ENCODE measurements around the gene CCN5.
"Not testable (repeated sequence)": the region's sequence is repeated elsewhere in the genome, so short reads cannot be mapped to it uniquely, and the experiment has no call there.

The CCN5 gene

DNA sequence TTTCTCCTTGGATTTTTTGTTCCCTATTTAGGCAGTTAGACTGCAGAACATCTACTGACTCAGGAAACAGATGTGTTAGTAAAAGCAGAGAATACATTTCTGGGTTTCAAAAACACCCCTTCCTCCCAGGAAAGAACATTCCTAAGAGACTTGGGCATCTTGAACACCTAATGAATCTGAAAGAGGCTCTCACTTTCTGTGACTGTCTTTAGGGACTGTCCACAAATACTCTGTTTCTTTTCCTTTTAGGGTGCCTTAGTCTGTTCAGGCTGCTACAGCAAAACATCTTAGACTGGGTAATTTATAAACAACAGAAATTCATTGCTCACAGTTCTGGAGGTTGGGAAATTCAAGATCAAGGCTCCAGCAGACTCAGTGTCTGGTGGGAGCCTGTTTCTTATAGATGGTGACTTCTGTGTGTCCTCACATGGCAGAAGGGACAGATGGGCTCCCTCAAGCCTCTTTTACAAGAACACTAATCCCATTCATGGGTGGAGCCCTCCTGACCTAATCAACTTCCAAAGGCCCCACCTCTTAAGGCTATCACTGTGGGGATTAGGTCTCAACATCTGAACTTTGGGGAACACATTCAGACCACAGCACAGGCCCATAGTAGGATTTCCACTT lies 19.4 kb upstream of the CCN5 start:
- Histone ChIP-seq H3K36me3 (ENCODE audit: insufficient read depth, low read length) (no peaks in the 10 kb centered on the region), H3K4me1 (ENCODE audit: control insufficient read depth, insufficient read depth, low read length, unreplicated experiment) (peaks cover 39% of the 10 kb centered on the region), H3K27me3 (ENCODE audit: insufficient read depth, low read length) (no peaks in the 10 kb centered on the region), H3K4me3 (ENCODE audit: low read depth, low read length) (no peak overlapping the region), H3K79me2 (ENCODE audit: control insufficient read depth, insufficient read depth, low read length, unreplicated experiment) (no peaks in the 10 kb centered on the region), H3K27ac (ENCODE audit: low read depth, low read length) (peak overlapping the region; percentile 25; the same call in 1 of the 2 replicates), H2AFZ (ENCODE audit: low read length, unreplicated experiment) (no peak overlapping the region)

DNA sequence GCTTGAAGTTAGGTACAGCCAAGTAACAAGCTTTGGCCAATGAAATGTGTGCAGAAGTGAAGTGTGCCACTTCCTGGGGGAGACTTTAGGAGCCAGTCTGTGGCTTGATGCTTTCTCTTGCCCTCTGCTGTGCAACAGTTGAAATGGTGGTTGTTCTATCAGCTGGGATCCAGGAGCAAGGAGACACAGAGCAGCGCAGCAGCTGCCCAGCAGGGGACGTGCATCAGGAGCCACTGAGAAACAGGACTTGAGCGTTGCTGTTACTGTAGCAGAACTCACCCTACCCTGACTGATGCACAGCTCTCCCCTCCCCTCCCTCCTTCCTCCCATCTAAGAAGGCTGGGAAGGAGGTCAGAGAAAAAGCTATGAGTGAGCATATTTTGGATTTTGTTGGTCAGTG lies 18.9 kb upstream of the CCN5 start:
- Histone ChIP-seq H3K4me3 (ENCODE audit: low read depth, low read length) (no peak overlapping the region), H3K4me1 (ENCODE audit: control insufficient read depth, insufficient read depth, low read length, unreplicated experiment) (peaks cover 44% of the 10 kb centered on the region), H2AFZ (ENCODE audit: low read length, unreplicated experiment) (no peak overlapping the region), H3K27ac (ENCODE audit: low read depth, low read length) (0 out of 2 replicates have a peak overlapping the region, but pooled peaks have one; percentile 25), H3K36me3 (ENCODE audit: insufficient read depth, low read length) (no peaks in the 10 kb centered on the region), H3K79me2 (ENCODE audit: control insufficient read depth, insufficient read depth, low read length, unreplicated experiment) (no peaks in the 10 kb centered on the region), H3K27me3 (ENCODE audit: insufficient read depth, low read length) (no peaks in the 10 kb centered on the region)

GRCh38 chr20:44697041-44697440 lies 18.1 kb upstream of the CCN5 start:
- not testable (repeated sequence) for H3K27ac ChIP-seq (ENCODE audit: low read depth, low read length); H3K27me3 ChIP-seq (ENCODE audit: insufficient read depth, low read length); H2AFZ ChIP-seq (ENCODE audit: low read length, unreplicated experiment)

GRCh38 chr20:44698351-44698750 lies 16.8 kb upstream of the CCN5 start:
- Histone ChIP-seq H3K79me2 (ENCODE audit: control insufficient read depth, insufficient read depth, low read length, unreplicated experiment) (no peaks in the 10 kb centered on the region), H3K27ac (ENCODE audit: low read depth, low read length) (no peak overlapping the region), H3K36me3 (ENCODE audit: insufficient read depth, low read length) (no peaks in the 10 kb centered on the region), H3K27me3 (ENCODE audit: insufficient read depth, low read length) (no peaks in the 10 kb centered on the region), H3K4me3 (ENCODE audit: low read depth, low read length) (no peak overlapping the region), H3K4me1 (ENCODE audit: control insufficient read depth, insufficient read depth, low read length, unreplicated experiment) (peaks cover 50% of the 10 kb centered on the region), H2AFZ (ENCODE audit: low read length, unreplicated experiment) (no peak overlapping the region)

More at GRCh38 chr20:44697041-44697440, 18.1 kb upstream of the CCN5 start:
- H3K4me3 ChIP-seq (ENCODE audit: low read depth, low read length); H3K36me3 ChIP-seq (ENCODE audit: insufficient read depth, low read length); H3K79me2 ChIP-seq (ENCODE audit: control insufficient read depth, insufficient read depth, low read length, unreplicated experiment): not testable (repeated sequence)
- H3K4me1 ChIP-seq (ENCODE audit: control insufficient read depth, insufficient read depth, low read length, unreplicated experiment), result peaks cover 50% of the 10 kb centered on the region

DNA sequence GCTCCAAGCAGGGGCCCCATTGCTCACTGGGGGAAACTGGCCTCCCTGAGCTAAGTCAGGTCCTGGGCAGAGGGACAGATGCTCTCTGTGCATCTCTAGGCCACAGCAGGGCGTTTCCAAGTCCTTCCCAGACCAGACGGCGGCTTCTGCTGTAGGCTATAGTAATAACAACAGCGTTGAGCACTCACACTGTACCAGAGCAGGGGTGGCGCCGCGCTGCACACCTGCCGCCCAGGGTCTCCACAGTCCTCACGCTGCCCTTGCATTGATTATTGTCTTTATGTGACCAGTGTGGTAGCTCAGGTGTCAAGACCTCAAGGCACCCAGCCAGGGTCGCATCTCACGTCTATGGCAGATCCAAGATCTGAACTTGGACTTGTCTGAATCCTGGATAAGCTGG lies 14.9 kb upstream of the CCN5 start:
- Histone ChIP-seq H3K4me1 (ENCODE audit: control insufficient read depth, insufficient read depth, low read length, unreplicated experiment) (peaks cover 52% of the 10 kb centered on the region), H2AFZ (ENCODE audit: low read length, unreplicated experiment) (no peak overlapping the region), H3K79me2 (ENCODE audit: control insufficient read depth, insufficient read depth, low read length, unreplicated experiment) (no peaks in the 10 kb centered on the region)

GRCh38 chr20:44701118-44701857 lies 13.9 kb upstream of the CCN5 start:
- no peak overlapping the region for H3K4me3 ChIP-seq (ENCODE audit: low read depth, low read length)
- no peaks in the 10 kb centered on the region for H3K36me3 ChIP-seq (ENCODE audit: insufficient read depth, low read length)
- H3K4me1 ChIP-seq (ENCODE audit: control insufficient read depth, insufficient read depth, low read length, unreplicated experiment), result peaks cover 49% of the 10 kb centered on the region
- H3K27ac ChIP-seq (ENCODE audit: low read depth, low read length), result no peak overlapping the region
- no peaks in the 10 kb centered on the region for H3K79me2 ChIP-seq (ENCODE audit: control insufficient read depth, insufficient read depth, low read length, unreplicated experiment)
- no peak overlapping the region for H2AFZ ChIP-seq (ENCODE audit: low read length, unreplicated experiment)
- no peaks in the 10 kb centered on the region for H3K27me3 ChIP-seq (ENCODE audit: insufficient read depth, low read length)

More for the DNA sequence above, 14.9 kb upstream of the CCN5 start:
- Histone ChIP-seq H3K4me3 (ENCODE audit: low read depth, low read length) (no peak overlapping the region), H3K27me3 (ENCODE audit: insufficient read depth, low read length) (no peaks in the 10 kb centered on the region), H3K36me3 (ENCODE audit: insufficient read depth, low read length) (no peaks in the 10 kb centered on the region), H3K27ac (ENCODE audit: low read depth, low read length) (no peak overlapping the region)

DNA sequence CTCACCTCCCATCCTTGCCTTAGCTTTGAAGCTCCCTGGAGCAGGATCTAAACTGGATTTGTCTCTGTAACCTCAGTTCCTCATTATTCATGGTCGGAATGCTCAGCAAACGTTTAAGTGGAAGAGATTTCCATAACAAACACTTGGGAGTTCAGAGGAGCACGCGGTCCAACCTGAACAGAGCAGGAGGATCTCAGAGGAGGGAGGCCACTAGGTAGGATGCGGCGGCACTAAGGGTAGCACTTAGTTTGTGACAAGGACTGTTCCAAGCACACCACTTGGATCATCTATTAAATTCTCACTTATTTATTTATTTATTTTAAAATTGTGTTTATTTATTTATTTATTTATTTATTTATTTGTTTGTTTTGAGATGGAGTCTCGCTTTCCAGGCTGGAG lies 13.3 kb upstream of the CCN5 start:
- Histone ChIP-seq H2AFZ (ENCODE audit: low read length, unreplicated experiment) (no peak overlapping the region), H3K4me3 (ENCODE audit: low read depth, low read length) (no peak overlapping the region), H3K4me1 (ENCODE audit: control insufficient read depth, insufficient read depth, low read length, unreplicated experiment) (peaks cover 54% of the 10 kb centered on the region), H3K27ac (ENCODE audit: low read depth, low read length) (no peak overlapping the region), H3K27me3 (ENCODE audit: insufficient read depth, low read length) (no peaks in the 10 kb centered on the region), H3K79me2 (ENCODE audit: control insufficient read depth, insufficient read depth, low read length, unreplicated experiment) (no peaks in the 10 kb centered on the region), H3K36me3 (ENCODE audit: insufficient read depth, low read length) (no peaks in the 10 kb centered on the region)

- Histone ChIP-seq H2AFZ (ENCODE audit: low read length, unreplicated experiment) (no peak overlapping the region), H3K4me1 (ENCODE audit: control insufficient read depth, insufficient read depth, low read length, unreplicated experiment) (peaks cover 57% of the 10 kb centered on the region), H3K4me3 (ENCODE audit: low read depth, low read length) (no peak overlapping the region), H3K27ac (ENCODE audit: low read depth, low read length) (peak overlapping the region; percentile 66), H3K36me3 (ENCODE audit: insufficient read depth, low read length) (no peaks in the 10 kb centered on the region), H3K79me2 (ENCODE audit: control insufficient read depth, insufficient read depth, low read length, unreplicated experiment) (no peaks in the 10 kb centered on the region), H3K27me3 (ENCODE audit: insufficient read depth, low read length) (no peaks in the 10 kb centered on the region)
Measured at GRCh38 chr20:44702776-44703175, 12.4 kb upstream of the CCN5 start.

- peak overlapping the region; percentile 66 for H3K27ac ChIP-seq (ENCODE audit: low read depth, low read length)
- H3K4me1 ChIP-seq (ENCODE audit: control insufficient read depth, insufficient read depth, low read length, unreplicated experiment), result peaks cover 57% of the 10 kb centered on the region
- no peak overlapping the region for H2AFZ ChIP-seq (ENCODE audit: low read length, unreplicated experiment)
- H3K27me3 ChIP-seq (ENCODE audit: insufficient read depth, low read length), result no peaks in the 10 kb centered on the region
- H3K79me2 ChIP-seq (ENCODE audit: control insufficient read depth, insufficient read depth, low read length, unreplicated experiment), result no peaks in the 10 kb centered on the region
- no peak overlapping the region for H3K4me3 ChIP-seq (ENCODE audit: low read depth, low read length)
- H3K36me3 ChIP-seq (ENCODE audit: insufficient read depth, low read length), result no peaks in the 10 kb centered on the region
Measured at GRCh38 chr20:44703183-44703925, 11.8 kb upstream of the CCN5 start.

DNA sequence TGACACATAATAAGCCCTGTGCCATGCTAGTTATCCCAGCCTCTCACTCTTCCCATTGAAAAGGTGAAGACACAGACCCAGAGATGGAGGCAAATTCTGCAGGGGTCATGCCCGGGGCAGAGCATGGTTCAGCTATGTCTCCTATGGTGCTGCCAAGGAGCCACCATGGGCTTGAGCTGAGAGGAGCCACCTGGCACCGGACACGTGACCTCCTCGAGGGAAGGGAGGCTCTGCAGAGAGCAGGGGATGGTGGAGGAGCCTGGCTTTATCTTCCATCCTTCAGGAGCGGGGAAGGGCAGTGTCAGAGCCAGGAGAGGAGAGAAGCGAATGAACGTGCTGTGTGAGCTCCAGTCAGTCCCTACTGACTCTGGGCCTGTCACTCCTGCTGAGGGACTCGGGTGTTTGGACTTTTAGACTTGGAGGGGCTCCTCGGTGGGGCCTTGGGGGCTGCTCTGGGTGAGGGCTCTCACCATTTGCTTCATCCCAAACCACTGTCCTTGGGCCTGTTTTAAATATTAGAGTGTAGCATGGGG lies 11.1 kb upstream of the CCN5 start:
- peak overlapping the region; percentile 31 for H2AFZ ChIP-seq (ENCODE audit: low read length, unreplicated experiment)
- H3K4me1 ChIP-seq (ENCODE audit: control insufficient read depth, insufficient read depth, low read length, unreplicated experiment), result peaks cover 57% of the 10 kb centered on the region
- no peaks in the 10 kb centered on the region for H3K36me3 ChIP-seq (ENCODE audit: insufficient read depth, low read length)
- no peak overlapping the region for H3K4me3 ChIP-seq (ENCODE audit: low read depth, low read length)
- H3K27me3 ChIP-seq (ENCODE audit: insufficient read depth, low read length), result no peaks in the 10 kb centered on the region
- no peaks in the 10 kb centered on the region for H3K79me2 ChIP-seq (ENCODE audit: control insufficient read depth, insufficient read depth, low read length, unreplicated experiment)
- peak overlapping the region; percentile 44; the same call in 1 of the 2 replicates for H3K27ac ChIP-seq (ENCODE audit: low read depth, low read length)
